Fibroblast of skin of abdomen (primary cell): ENCODE results near the gene EMC6.

ENCODE experiments used
- DNase-seq: peaks from one replicate; pipeline ENCODE4 v3.0.0-alpha.2; 2013

The EMC6 gene

GRCh38 chr17:3656353-3656752 lies 12.3 kb upstream of the EMC6 start:
- no peak for DNase-seq

GRCh38 chr17:3656755-3657587 lies 11.6 kb upstream of the EMC6 start:
- DNase-seq, result no peak

DNA sequence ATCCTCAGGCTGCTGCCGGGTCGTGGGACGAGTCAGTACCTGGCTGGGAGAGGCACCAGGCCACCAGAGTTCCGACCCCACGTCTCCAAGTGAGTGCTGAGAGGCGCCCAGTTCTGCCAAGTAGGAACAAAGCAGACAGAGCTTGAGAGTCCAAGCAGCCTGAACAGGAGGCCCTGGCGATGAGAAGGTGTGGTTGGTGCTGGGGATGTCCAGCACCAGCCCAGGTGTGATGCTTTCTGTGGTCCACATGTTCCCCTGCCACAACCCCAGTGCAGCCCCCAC lies 11.1 kb upstream of the EMC6 start:
- no peak for DNase-seq

GRCh38 chr17:3657874-3658783 lies 10.5 kb upstream of the EMC6 start:
- DNase-seq, result no peak

GRCh38 chr17:3658784-3659449 lies 9.7 kb upstream of the EMC6 start:
- DNase-seq, result no peak

- DNase-seq, result peak; percentile 72
These were observed 9.0 kb upstream of the EMC6 start for GRCh38 chr17:3659541-3660111.

DNA sequence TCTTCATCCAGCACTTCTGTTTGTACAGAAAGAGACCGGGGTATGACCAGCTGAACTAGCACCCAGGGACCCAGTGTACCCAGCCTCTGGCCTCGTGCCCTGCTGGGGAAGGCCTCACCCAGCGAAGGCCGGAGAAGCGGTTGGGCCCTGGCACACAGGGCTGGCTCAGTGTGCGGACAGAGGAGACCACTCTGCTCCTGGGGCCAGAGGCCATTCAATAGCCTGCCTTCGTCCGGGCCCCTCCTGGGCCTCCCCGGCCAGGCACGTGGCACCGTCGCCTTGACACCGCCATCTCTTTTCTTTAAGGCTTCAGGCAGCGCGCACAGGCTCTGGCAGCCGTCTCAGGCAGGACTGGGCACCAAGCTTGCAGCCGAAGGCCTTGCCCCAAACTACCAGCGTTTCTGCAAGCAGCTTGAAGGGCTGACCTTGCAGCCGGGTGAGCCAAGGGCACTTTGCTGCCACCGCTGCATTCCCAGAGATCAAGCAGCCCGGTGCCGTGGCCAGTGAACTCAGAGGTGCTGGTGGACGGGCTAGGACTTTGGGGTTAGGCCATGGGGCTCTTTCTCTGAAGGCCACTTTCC lies 8.2 kb upstream of the EMC6 start:
- DNase-seq, result no peak

- DNase-seq, result no peak
These were observed 5.3 kb upstream of the EMC6 start for GRCh38 chr17:3663102-3664011.

GRCh38 chr17:3665834-3666233 lies 2.8 kb upstream of the EMC6 start:
- no peak for DNase-seq

DNA sequence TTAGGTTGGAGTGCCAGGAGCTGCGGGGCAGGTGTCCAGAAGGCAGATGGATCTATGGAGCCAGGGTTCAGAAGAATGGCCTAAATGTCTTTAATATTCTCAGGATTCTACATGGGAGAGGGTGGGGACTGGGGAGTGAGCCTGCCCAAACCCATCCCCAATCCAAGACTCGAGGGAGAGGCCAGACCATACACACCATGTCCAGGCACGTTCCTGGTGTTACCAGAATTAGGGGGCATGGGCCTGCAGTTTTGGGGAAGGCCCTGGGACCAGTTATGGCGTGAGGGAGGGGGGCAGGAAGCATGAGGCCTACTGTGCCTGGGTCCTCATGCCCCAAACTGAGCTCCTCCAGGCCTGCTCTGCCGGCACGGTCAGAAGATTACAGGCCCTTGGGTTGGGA lies 2.1 kb upstream of the EMC6 start:
- no peak for DNase-seq

DNA sequence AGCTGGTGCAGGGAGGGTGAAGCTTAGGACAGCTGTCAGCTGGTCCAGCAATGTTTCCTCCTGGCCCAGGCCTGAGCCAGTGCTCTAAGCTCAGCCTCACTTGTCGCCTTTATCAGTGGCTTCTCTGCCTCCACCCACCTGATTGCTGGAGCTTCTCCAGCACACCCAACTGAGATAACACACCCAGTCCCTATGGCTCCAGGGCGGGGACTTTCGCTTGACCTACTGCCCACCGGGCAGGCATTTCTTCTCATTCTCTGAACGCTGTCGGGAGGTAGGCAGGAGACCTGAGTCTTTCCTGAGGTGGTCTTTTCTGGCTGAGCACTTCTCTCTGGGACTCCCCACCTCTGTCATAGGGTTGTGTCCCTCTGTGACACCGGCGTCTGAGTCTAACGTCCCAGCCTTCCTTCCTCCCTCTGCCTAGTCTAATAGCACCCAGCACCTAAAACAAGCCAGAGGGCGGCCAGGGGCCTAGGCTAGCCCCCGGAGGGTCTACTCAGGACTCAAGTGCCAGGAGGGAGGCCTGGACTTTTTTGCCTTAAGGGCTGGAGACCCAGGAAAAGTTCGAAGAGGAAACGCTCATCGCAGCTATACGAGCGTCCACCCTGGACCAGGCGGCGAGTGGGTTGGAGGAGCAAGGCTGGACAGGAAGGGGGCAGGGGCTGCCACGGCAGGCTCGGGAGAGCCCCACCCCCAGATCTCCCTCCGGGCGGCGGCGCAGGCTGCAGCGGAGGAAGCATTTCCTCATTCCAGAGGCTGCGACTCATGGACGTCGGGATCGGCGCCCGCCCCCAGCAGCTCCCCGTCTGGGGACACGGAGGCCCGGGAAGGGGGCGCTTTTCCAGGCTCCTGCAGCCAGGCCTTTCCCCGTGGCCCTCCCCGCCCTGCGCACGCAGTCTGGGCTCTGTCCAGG lies 990 bp upstream of the EMC6 start:
- DNase-seq, result peak; percentile 95

DNA sequence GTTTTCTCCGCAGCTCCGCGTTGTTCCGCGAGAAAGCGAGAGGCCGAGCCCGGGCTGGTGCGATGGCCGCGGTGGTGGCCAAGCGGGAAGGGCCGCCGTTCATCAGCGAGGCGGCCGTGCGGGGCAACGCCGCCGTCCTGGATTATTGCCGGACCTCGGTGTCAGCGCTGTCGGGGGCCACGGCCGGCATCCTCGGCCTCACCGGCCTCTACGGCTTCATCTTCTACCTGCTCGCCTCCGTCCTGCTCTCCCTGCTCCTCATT lies 404 bp downstream of the EMC6 start:
- DNase-seq, result no peak

DNA sequence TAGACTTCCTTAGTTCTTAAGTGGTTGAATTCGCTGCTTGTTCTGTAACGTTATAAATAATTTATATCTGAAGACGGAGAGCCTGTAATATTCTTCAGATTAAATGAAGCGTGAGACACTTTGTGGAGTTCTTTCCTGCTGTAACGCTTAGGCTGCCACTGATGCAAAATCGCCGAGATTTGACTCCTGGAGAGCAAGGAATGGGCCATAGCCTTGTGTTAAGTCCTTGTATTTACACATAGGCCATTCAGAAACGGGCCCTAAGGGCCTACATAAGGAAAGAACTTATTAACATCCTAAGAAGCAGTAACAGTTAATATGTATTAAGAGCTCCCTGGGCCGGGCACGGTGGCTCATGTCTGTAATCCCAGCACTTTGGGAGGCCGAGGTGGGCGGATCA lies 936 bp downstream of the EMC6 start:
- no peak for DNase-seq

GRCh38 chr17:3672571-3672970 lies 4.0 kb downstream of the EMC6 start:
- no peak for DNase-seq

- DNase-seq, result no peak
These were observed 7.3 kb downstream of the EMC6 start for GRCh38 chr17:3675886-3676285.

DNA sequence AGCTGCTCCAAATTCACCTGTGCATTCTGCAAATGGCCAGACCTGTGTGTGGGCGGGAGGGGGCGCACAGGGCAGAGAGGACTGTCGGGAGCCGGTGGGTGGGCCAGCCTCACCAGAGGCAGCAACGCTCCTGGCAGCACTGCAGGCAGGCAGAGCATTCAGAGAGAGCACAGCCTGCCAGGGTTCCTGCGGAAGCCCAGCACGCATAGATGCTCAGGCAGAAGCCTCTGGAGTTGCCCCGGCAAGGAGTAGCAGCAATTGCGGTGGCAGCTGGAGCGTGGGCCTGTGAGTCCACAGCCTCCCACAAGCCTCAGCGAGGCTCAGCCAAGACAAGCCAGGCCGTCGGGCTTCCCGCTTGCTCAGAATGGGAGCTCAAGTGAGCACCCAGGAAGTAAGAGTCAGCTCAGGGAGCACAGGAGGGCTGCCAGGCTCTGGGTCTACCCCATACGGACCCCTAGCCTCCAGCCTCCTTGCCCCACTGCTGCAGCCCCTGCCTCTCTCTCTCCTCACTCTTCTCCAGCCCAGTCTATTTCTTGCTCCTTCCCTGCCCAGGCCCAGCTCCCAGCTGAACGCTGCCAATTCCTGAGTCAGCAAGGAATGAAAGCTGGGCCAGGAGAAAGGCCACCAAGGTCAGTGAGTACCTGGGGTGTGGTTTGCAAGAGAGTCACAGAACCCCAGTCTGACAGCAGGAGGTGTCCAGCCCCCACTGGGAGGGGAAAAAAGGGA lies 9.6 kb downstream of the EMC6 start:
- DNase-seq, result no peak

- DNase-seq, result no peak
These were observed 10.4 kb downstream of the EMC6 start for GRCh38 chr17:3678821-3679530.

GRCh38 chr17:3679531-3680126 lies 11.0 kb downstream of the EMC6 start:
- no peak for DNase-seq

DNA sequence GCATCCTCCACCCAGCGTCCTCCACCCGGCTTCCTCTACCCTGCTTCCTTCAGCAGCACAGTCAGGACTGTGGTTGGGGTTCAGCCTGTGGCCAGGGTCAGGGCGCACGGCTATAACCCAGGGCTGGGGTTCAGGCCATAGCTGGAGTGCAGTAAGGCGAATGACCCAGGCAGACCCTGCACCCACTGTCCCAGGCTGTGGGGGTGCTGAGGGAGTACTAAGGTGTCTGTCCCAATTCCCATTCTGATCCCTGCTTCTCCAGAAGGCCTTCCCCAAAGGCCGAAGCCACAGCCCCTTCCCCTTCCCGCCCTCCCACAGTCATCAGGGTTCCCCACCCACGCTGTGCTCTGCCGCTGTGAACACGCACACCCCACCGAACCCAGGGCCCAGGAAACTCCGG lies 12.4 kb downstream of the EMC6 start:
- no peak for DNase-seq
